ACC112 (cell line): ENCODE results near the gene NUTM2D.
"Not testable (repeated sequence)": the region's sequence is repeated elsewhere in the genome, so short reads cannot be mapped to it uniquely, and the experiment has no call there.

ENCODE experiments used
- H2AFZ ChIP-seq: fragments of 200-600 bp; sonication (generic); one replicate; pipeline ENCODE4 v1.6.0; 2017; ENCODE audit warnings: antibody characterized with exemption, low read length; ENCODE audit not compliant: unreplicated experiment
- H3K27ac ChIP-seq: fragments of 200-600 bp; sonication (generic); 2 replicates; pipeline ENCODE4 v1.5.1; 2014; ENCODE audit warnings: low read depth, mild to moderate bottlenecking, antibody characterized with exemption, low read length, moderate library complexity
- H3K27me3 ChIP-seq: fragments of 200-600 bp; sonication (generic); 2 replicates; pipeline ENCODE4 v1.6.1; 2014; ENCODE audit warnings: mild to moderate bottlenecking, antibody characterized with exemption, low read length, moderate library complexity, mixed read lengths; ENCODE audit not compliant: insufficient read depth
- H3K36me3 ChIP-seq: fragments of 200-600 bp; sonication (generic); 2 replicates; pipeline ENCODE4 v1.6.1; 2016; ENCODE audit warnings: mild to moderate bottlenecking, antibody characterized with exemption, low read length, moderate library complexity, mixed read lengths; ENCODE audit not compliant: insufficient read depth
- H3K4me1 ChIP-seq: fragments of 200-600 bp; sonication (generic); one replicate; pipeline ENCODE4 v1.6.1; 2016; ENCODE audit warnings: low read length, mixed read lengths; ENCODE audit not compliant: insufficient read depth, unreplicated experiment, control insufficient read depth
- H3K4me3 ChIP-seq: fragments of 200-600 bp; sonication (generic); 2 replicates; pipeline ENCODE4 v1.5.1; 2014; ENCODE audit warnings: mild to moderate bottlenecking, low read depth, low read length
- H3K79me2 ChIP-seq: fragments of 200-600 bp; sonication (generic); one replicate; pipeline ENCODE4 v1.6.0; 2016; ENCODE audit warnings: low read length; ENCODE audit not compliant: control insufficient read depth, unreplicated experiment, insufficient read depth

The NUTM2D gene, protein sequence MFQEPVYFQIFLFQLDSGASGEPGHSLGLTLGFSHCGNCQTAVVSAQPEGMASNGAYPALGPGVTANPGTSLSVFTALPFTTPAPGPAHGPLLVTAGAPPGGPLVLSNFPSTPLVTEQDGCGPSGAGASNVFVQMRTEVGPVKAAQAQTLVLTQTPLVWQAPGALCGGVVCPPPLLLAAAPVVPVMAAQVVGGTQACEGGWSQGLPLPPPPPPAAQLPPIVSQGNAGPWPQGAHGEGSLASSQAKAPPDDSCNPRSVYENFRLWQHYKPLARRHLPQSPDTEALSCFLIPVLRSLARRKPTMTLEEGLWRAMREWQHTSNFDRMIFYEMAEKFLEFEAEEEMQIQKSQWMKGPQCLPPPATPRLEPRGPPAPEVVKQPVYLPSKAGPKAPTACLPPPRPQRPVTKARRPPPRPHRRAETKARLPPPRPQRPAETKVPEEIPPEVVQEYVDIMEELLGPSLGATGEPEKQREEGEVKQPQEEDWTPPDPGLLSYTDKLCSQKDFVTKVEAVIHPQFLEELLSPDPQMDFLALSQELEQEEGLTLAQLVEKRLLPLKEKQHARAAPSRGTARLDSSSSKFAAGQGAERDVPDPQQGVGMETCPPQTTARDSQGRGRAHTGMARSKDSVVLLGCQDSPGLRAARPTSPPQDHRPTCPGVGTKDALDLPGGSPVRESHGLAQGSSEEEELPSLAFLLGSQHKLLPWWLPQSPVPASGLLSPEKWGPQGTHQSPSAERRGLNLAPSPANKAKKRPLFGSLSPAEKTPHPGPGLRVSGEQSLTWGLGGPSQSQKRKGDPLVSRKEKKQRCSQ

DNA sequence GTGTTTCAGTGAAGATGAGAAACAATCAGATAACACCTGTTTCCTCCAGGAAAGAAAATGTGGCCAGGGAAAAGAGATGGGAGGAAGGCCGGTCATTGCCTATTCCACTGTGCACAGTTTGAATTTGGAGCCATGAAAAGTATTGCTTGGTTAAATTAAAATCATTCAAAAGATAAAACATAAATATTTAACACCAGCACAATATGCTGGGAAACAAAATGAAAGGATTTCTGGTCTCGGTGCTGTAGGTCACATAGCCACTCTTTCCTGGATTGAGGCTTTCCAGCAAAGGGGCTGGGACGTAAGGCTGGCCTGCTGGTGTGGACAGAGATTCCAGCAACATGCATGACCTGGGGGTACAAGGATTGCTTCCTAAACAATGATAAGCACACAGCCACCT, at the start of gene NUTM2D:
Gene NUTM2D (plus strand): TSS at position 301 of the 400 bp plus-strand sequence. CDS start 522 bp downstream, outside the sequence.
- H3K79me2 ChIP-seq, H2AFZ ChIP-seq, H3K36me3 ChIP-seq, H3K4me3 ChIP-seq, H3K27ac ChIP-seq, H3K27me3 ChIP-seq, H3K4me1 ChIP-seq: not testable (repeated sequence)

DNA sequence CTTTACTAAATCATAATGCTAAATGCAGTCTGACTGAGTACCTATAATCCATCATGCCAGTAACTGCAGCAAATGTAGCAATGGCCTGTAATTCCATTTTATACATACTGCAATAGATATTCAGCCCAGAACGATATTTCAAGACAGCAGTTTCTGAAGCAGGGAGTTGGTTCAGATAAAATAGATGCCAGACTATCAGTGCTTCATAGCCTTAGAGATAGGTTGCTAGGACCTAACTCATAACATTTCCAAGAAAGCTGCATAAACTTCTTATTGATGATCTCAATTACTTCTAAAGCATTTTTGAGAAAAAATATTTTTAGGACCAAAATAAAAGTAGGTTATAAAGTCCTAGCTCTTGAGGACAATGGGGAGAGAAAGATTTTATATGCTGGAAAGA, 48.8 kb upstream of the NUTM2D start:
- not testable (repeated sequence) for H3K27ac ChIP-seq, H3K36me3 ChIP-seq, H2AFZ ChIP-seq, H3K27me3 ChIP-seq, H3K4me1 ChIP-seq, H3K4me3 ChIP-seq, H3K79me2 ChIP-seq

DNA sequence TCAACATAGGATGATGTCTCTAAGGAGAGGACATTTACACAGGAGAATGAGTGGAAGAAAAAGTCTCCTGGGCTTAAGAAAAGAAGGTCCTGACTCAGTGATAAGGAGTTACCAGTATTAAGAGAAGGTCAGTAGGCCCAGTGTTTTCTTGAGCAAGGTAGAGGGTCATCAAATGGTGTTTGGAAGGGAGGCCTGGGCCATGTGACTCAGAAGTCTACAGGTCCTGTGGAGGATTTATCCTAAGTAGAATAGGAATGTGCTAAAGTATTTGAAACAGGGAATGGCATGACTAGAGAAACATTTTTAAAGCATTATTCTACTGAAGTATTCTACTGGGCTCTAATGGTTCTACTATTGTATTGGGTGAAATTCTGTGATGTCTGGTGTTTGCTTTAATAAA, 47.9 kb upstream of the NUTM2D start:
- H3K27me3 ChIP-seq, H3K4me1 ChIP-seq, H3K4me3 ChIP-seq, H3K27ac ChIP-seq, H2AFZ ChIP-seq, H3K79me2 ChIP-seq, H3K36me3 ChIP-seq: not testable (repeated sequence)

DNA sequence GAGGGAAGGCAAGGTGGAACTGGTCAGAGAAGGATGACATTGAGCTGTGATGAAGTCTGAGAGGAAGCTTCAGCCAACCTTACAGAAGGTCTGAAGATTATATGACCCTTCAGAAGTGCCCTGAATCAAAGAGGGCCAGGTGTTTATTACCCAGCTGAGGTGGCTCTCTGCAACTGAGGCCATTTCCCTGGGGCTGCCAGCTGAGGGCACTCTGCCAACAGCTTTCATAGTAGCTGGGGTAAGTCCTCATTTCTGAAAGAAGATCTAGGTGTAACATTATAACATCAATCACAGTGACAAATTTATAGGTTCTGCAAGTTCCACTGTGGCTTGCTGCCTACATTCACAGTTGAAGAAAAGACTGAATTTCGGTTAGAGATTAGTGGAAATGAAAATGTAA, 46.0 kb upstream of the NUTM2D start:
- not testable (repeated sequence) for H3K4me1 ChIP-seq, H3K27ac ChIP-seq, H3K4me3 ChIP-seq, H3K79me2 ChIP-seq, H3K36me3 ChIP-seq, H2AFZ ChIP-seq, H3K27me3 ChIP-seq

DNA sequence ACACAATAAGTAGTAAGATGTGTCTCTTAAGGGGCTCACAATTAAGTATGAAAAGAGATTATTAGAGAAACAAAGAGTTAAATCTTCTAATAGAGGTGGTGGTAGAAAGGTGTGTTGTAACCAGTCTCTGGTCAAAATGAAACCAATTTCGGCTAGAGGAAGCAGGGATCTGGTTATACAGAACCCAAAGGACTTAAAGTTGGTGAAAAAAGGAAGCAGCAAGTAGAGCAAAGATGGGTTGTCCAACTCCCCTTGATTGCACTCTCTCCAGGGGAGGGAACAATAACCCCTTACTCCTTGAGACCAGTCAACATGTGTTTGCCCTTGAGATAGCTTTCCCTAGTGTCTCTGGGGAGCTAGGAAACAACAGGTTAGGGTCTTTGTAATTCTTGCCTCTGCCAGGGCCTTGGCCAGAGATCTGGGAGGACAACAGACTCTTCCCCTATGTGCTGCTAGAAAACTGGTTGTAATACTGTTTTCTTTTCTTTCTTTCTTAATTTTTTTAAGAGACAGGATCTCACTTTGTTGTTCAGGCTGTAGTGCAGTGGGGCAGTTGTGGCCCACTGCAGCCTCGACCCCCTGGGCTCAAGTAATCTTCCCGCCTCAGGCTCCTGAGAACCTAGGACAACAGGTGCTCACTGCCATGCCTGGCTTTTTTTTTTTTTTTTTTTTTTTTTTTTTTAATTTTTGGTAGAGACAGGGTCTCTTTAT, 43.7 kb upstream of the NUTM2D start:
- not testable (repeated sequence) for H2AFZ ChIP-seq, H3K4me3 ChIP-seq, H3K27me3 ChIP-seq, H3K4me1 ChIP-seq, H3K79me2 ChIP-seq, H3K27ac ChIP-seq, H3K36me3 ChIP-seq

DNA sequence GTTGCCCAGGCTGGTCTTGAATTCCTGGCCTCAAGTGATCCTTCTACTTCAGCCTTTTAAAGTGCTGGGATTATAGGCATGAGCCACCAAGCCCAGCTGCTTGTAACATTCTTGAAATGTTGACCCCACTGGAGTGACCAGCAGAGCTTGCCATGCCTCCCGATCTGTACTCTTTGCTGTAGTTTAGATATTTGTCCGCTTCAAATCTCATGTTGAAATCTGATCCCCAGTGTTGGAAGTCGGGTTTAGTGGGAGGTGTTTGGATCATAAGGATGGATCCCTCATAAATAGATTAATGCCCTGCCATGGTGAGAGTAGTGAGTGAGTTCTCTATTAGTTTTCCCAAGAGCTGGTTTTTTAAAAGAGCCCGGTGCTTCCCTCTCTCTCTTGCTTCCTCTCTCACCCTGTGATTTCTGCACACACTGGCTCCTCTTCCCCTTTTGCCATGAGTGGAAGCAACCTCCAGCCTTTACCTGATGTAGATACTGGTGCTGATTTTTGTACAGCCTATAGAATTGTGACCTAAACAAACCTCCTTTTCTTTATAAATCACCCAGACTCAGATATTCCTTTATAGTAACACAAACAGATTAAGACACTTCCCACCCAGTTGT, 43.1 kb upstream of the NUTM2D start:
- not testable (repeated sequence) for H3K27ac ChIP-seq, H3K36me3 ChIP-seq, H2AFZ ChIP-seq, H3K79me2 ChIP-seq, H3K4me1 ChIP-seq, H3K27me3 ChIP-seq, H3K4me3 ChIP-seq

DNA sequence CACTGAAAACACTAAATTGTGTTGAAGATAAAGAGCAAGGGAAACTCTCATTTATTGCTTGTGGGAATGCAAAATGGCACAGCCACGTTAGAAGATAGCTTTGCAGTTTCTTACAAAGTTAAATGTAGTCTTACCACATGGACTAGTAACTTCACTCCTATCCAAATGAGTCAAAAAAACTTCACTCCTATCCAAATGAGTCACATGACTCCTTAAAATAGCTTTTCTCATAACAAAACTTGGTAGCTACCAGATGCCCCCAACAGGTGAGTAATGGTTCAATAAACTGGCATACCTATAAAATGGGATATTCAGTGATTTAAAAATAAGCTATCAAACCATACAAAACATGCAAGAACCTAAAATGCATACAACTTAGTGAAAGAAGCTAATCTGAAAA, 36.0 kb upstream of the NUTM2D start:
- H3K27ac ChIP-seq, H2AFZ ChIP-seq, H3K36me3 ChIP-seq, H3K79me2 ChIP-seq, H3K4me3 ChIP-seq, H3K4me1 ChIP-seq, H3K27me3 ChIP-seq: not testable (repeated sequence)

DNA sequence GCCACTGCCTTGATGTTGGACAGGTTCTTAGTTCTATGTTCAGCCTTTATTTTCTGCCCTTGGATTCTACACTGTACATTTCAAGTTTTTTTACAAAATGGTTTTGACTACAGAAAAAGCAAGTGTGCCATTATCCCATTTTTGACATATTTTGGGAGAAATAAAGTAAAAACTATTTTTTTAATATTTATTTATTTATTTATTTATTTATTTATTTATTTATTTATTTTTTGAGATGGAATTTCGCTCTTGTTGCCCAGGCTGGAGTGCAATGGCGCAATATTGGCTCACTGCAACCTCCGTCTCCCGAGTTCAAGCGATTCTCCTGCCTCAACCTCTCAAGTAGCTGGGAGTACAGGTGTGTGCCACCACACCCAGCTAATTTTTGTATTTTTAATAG, 33.0 kb upstream of the NUTM2D start:
- H3K4me3 ChIP-seq, H3K4me1 ChIP-seq, H3K27me3 ChIP-seq, H3K79me2 ChIP-seq, H2AFZ ChIP-seq, H3K27ac ChIP-seq, H3K36me3 ChIP-seq: not testable (repeated sequence)

DNA sequence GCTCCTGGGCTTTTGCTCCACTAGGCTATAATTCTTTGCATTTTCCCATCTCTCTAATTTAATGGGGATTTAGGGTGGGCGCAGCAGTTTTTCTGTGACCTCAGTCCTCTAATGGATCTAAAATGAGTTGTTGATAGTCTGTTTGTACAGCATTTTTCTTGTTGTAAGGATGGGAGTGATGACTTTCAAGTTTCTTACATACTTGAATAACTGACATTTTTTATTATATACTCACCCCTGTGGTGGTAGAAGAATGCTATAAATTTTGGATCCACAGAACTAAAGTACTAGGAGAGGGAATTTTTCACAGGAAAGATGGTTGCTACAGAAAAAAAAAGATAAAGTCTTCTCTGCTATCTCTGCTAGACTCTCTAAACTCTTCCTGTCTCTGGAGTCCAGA, 29.6 kb upstream of the NUTM2D start:
- not testable (repeated sequence) for H3K36me3 ChIP-seq, H3K4me1 ChIP-seq

DNA sequence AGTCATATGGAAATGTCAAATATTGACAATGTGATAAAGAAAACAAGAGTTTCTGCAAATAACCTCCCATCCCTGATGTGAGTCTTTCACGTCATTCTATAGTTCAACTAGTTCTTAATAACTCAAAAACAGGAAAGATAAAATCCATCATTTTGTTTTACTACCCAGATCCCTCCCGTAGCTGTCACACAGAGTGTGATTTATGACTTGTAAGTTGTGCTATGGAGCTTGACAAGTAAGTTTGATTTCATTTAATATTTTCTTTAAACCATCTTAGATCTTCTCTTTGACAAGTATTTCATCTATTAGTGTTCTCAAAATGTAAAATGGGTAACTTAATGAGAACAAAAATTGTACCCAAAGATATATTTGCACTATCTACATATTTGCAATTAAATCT, 28.4 kb upstream of the NUTM2D start:
- not testable (repeated sequence) for H3K27me3 ChIP-seq, H3K36me3 ChIP-seq, H2AFZ ChIP-seq, H3K4me1 ChIP-seq, H3K79me2 ChIP-seq, H3K4me3 ChIP-seq, H3K27ac ChIP-seq

More for the DNA sequence above, 29.6 kb upstream of the NUTM2D start:
- H3K79me2 ChIP-seq, H3K4me3 ChIP-seq, H3K27ac ChIP-seq, H3K27me3 ChIP-seq, H2AFZ ChIP-seq: not testable (repeated sequence)
